HG03025 (cell line): ENCODE data around the gene COG4.
"Not testable (repeated sequence)": the region's sequence is repeated elsewhere in the genome, so short reads cannot be mapped to it uniquely, and the experiment has no call there.

ENCODE experiments used
- ATAC-seq: cut with Tn5 transposase; IDR thresholded peaks from one replicate; pipeline ENCODE4 v1.9.1; 2021; ENCODE audit warnings: mild to moderate bottlenecking, moderate library complexity; ENCODE audit not compliant: unreplicated experiment, low FRiP score

The COG4 gene

GRCh38 chr16:70527315-70527996, 4.1 kb upstream of the COG4 start:
- no peak for ATAC-seq

- ATAC-seq, result no peak
These were observed 3.0 kb upstream of the COG4 start for GRCh38 chr16:70526403-70526802.

GRCh38 chr16:70524399-70524825, 1.1 kb upstream of the COG4 start:
- not testable (repeated sequence) for ATAC-seq

- ATAC-seq, result no peak
These were observed 517 bp upstream of the COG4 start, which contains the start of gene SF3B3 for GRCh38 chr16:70523743-70524398. SF3B3 (plus strand) TSS chr16:70523816; CDS start chr16:70526657, 2,841 bp downstream.

- ATAC-seq, result no peak
These were observed 908 bp downstream of the COG4 start for GRCh38 chr16:70522216-70523075.

- no peak for ATAC-seq
These were observed 2.6 kb downstream of the COG4 start for GRCh38 chr16:70520612-70521297.

GRCh38 chr16:70512456-70512855, 10.9 kb downstream of the COG4 start:
- ATAC-seq, result no peak

- ATAC-seq, result no peak
These were observed 11.5 kb downstream of the COG4 start for GRCh38 chr16:70511833-70512232.

GRCh38 chr16:70510216-70510615, 13.1 kb downstream of the COG4 start:
- no peak for ATAC-seq

GRCh38 chr16:70508752-70509151, 14.6 kb downstream of the COG4 start:
- ATAC-seq, result no peak

GRCh38 chr16:70496513-70496912, 26.8 kb downstream of the COG4 start:
- no peak for ATAC-seq

- ATAC-seq, result no peak
These were observed 27.8 kb downstream of the COG4 start for GRCh38 chr16:70495425-70496182.

- no peak for ATAC-seq
These were observed 28.6 kb downstream of the COG4 start for GRCh38 chr16:70494777-70495176.

- ATAC-seq, result no peak
These were observed 29.1 kb downstream of the COG4 start for GRCh38 chr16:70494202-70494770.

GRCh38 chr16:70493802-70494201, 29.6 kb downstream of the COG4 start:
- ATAC-seq, result no peak

- no peak for ATAC-seq
These were observed 33.1 kb downstream of the COG4 start for GRCh38 chr16:70490261-70490660.

- no peak for ATAC-seq
These were observed 38.5 kb downstream of the COG4 start for GRCh38 chr16:70484867-70485266.

- ATAC-seq, result no peak
These were observed 39.9 kb downstream of the COG4 start for GRCh38 chr16:70483426-70483825.

- no peak for ATAC-seq
These were observed 40.7 kb downstream of the COG4 start for GRCh38 chr16:70482624-70483023.
